HG03097 (cell line): ENCODE measurements around the gene AAGAB.
A peak's percentile ranks its signal among the peaks of the same experiment; 100 is the strongest.
"Not testable (repeated sequence)": the region's sequence is repeated elsewhere in the genome, so short reads cannot be mapped to it uniquely, and the experiment has no call there.

ENCODE experiments used
- ATAC-seq: cut with Tn5 transposase; IDR thresholded peaks from one replicate; pipeline ENCODE4 v1.9.1; 2021; ENCODE audit not compliant: unreplicated experiment, low FRiP score

AAGAB gene, protein sequence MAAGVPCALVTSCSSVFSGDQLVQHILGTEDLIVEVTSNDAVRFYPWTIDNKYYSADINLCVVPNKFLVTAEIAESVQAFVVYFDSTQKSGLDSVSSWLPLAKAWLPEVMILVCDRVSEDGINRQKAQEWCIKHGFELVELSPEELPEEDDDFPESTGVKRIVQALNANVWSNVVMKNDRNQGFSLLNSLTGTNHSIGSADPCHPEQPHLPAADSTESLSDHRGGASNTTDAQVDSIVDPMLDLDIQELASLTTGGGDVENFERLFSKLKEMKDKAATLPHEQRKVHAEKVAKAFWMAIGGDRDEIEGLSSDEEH

DNA sequence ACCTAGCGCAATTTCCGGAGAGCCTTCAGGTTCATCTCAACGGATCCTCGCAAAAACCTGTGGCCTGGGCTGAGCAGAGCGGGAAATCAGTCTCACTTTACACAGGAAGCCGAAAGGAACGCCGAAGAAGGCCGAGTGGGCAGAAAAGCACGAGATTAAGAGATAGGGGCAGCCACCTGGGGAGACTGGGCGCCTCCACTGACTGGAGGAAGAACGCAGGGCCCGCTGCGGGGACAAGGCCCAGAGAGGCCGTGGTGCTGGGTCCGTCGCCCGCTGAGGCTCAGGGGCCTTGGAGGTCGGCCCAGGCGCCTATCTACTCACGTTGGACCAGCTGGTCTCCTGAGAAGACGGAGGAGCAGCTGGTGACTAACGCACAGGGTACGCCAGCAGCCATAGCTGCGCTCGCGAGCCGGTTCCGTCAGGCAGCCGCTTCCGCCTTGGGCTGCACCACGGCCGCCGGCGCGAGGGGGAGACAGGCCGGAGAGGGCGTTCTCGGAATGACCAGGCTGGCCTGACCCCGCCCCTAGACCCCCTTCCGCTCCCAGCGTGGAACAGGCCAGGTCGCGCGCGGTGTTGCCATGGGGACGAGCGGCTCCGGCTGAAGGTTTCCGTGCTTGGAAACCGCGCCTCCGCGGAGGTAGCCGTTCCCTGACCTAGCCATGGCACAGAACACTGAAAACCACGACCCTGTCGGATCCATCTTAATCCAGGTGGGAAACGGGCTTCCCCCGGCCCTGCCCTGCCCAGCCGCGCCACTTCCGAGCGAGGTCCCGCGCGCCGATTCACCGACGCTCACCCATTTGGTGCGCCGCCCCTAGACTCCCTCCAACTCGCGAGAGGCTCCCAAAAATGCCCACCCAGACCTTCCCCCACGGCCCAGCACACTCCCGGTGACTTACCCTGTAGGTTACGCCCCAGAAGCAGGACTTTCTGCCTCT lies at the start of gene AAGAB, which contains the start of gene IQCH:
AAGAB (minus strand) TSS at position 424 of the 938 bp plus-strand sequence; CDS start at position 394, 30 bp downstream.
IQCH (plus strand) TSS at position 549 of the 938 bp plus-strand sequence; CDS start at position 660, 111 bp downstream.
- ATAC-seq = peak; percentile 85

DNA sequence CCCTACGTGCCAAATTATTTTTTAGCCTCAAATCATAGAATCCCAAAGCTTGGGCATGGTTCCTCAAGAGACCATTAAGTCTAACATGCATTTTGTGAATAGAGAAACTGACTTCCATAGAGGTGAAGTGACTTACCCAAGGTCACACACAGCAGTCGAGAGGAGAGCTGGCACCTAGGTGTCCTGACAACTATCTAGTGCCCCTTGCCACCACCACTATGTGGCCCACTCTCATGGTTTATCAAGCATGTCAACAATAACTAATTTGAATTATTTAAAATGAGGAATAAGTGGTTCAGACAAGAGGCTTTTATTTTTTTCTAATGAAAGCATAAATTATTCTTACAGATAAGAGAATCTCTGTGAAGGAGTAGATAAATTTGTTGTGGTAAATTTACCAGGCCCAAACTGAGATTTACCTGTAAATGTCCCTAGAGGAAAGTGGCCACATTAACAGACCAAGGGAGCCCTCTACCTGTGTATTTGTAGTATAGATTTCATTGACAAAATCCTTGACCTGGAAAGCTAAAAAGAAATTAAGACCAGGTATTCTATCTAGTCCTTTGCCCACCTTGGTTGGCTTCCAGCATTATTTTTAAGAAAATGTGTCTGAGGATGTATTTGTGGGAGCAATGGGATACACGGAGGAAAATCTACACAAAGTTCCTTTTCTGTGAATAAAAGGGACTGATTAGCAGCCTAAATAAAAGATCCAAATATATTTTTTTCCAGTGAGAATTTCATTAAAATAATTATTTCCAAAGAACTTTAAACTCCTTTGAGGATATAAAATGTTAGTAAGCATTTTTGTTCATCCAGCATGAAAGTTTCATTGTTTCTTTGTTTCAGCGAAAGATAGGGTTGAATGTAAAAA lies 49.3 kb upstream of the AAGAB start:
- no peak for ATAC-seq

DNA sequence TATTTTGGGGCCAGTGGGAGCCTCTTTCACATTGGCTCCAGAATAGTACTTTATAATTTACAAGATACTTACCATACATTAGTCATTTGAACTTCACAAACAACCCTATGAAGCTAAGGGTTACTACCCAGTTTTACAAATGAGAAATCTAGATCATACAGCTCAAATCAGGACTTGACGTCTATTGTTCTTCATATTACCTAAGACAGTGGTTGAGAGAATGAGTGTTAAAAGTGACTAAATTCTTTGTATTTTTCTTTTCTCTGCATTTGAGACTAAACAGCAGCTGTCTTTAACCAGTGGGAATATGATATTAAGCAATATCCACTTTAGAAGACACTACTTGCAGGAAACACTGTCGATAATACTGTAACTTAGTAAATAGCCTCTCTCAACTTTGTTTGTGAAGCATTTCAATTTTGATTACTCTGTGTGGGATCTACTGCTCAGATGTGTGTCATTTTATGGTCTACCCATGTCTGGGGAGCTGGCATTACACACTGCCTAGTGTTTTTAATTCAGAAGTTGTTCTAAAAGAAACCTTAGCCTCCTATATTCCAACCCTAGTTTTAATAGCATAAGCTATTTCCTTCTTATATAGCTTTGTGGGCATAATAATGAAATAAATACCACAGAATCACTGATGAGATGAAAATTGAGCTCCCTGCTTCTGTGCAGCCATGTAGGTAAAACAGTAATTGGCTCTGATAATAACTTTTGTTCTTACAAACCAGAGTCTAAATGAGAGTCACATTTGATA lies 46.0 kb upstream of the AAGAB start:
- no peak for ATAC-seq

- ATAC-seq = no peak
These were observed 42.2 kb upstream of the AAGAB start for GRCh38 chr15:67296684-67297083.

DNA sequence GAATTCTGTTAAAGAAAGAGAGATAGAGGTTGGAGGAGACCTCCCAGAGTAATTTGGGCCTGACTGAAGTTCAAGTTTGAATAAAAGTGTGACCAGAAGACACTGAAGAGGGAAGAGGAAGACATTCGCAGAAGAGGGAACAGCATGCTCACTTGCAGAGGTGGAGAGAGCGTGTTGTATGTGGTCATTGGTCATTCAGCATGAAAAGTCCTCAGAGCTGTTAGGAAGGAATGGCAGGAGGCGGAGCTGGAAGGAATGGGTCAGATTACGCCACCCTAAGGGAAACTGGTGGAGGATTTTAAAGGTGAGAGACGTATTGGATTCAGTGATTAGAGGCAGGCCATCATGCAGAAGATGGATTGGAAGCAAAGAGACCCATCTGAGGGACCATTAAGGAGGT lies 41.7 kb upstream of the AAGAB start:
- no peak for ATAC-seq

- ATAC-seq = no peak
These were observed 35.9 kb upstream of the AAGAB start for GRCh38 chr15:67290319-67290718.

DNA sequence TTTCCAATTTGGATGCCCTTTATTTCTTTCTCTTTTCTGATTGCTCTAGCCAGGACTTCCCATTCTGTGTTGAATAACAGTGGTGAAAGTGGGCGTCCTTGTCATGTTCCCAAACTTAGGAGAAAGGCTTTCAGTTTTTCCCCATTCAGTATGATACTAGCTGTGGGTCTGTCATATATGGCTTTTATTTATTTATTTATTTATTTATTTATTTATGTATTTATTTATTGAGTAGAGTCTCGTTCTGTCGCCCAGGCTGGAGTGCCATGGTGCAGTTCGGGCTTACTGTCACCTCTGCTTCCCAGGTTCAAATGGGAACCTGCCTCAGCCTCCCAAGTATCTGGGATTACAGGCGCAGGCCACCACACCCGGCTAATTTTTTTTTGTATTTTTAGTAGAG lies 31.9 kb upstream of the AAGAB start:
- not testable (repeated sequence) for ATAC-seq

DNA sequence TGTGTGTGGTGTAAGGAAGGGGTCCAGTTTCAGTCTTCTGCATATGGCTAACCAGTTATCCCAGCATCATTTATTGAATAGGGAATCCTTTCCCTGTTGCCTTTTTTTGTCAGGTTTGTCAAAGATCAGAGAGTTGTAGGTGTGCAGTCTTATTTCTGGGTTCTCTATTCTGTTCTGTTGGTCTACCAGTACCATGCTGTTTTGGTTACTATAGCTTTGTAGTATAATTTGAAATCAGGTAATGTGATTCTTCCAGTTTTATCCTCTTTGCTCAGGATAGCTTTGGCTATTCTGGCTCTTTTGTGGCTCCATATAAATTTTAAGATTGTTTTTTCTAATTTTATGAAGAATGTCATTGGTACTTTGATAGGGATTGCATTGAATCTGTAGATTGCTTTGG lies 31.2 kb upstream of the AAGAB start:
- not testable (repeated sequence) for ATAC-seq

DNA sequence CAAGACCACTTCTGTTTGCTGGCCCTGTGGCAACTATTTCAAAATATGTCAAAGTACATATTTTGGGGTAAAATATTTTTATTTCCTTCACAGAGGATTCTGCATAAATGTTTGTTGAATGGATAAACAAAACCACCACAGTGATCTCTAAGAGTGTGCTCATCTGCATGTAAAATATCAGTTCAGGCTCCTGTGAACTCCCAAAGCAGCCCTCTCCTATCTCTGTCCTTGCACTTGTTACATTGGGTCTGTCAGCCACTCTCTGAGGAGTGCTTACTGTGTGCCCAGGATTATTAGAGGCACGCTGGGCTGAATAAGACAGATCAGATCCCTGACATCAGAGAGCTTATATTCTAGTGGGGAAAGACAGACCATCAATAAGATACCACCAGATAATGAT lies 27.3 kb upstream of the AAGAB start:
- ATAC-seq = no peak

DNA sequence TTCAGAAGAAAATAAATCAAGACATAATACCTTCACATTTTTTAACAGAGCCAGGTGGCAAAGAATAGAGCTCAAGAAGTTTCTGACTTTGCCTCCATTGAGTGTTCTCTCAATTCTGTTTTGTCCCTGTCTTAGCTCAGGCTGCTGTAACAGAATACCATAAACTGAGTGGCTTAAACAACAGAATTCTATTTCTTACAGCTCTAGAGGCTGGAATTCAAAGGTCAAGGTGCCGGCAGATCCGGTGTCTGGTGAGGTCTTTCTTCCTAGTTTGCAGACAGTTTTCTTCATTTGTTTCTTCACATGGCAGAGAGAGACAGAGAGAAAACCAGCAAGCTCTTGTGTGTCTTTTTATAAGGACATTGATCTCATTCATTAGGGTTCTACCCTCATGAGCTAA lies 25.8 kb upstream of the AAGAB start:
- no peak for ATAC-seq

- ATAC-seq = no peak
These were observed 22.2 kb upstream of the AAGAB start for GRCh38 chr15:67276666-67277065.

DNA sequence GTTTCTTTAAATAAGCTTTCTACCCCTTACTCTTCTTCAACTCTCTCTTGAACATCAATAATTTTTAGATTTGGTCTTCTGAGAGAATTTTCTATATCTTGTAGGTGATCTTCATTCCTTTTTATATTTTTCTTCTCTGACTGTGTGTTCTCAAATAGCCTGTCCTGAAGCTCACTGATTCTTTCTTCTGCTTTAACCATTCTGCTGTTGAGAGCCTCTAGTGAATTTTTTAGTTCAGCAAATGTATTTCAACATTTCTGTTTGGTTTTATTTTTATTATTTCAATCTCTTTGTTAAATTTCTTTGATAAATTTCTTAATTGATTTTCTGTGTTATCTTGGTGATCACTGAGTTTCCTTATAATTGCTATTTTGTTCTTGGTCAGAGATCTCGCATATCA lies 19.8 kb upstream of the AAGAB start:
- no peak for ATAC-seq

- no peak for ATAC-seq
These were observed 13.8 kb upstream of the AAGAB start for GRCh38 chr15:67267951-67268941.

- ATAC-seq = no peak
These were observed 13.0 kb upstream of the AAGAB start for GRCh38 chr15:67267440-67267839.

GRCh38 chr15:67266870-67267269 lies 12.4 kb upstream of the AAGAB start:
- ATAC-seq = no peak

DNA sequence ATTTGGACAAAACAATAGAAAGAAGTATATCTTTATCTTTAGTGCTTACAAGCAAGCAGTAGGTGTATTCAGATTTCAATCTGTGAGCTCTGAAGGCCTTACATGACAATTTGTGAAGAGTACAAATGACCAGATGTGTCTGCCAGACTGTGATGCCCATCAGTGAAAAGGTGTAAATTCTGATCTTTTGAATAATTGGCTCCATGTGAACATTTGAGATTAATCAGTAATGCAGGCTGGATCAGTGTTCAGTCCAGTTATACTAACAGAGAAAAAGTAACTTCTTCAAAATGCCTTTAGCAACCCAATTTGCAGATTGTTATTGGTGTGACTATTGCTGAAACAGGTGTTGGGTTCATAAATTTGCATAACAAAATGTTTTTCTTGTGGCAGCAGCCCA lies 5.3 kb upstream of the AAGAB start:
- ATAC-seq = no peak

DNA sequence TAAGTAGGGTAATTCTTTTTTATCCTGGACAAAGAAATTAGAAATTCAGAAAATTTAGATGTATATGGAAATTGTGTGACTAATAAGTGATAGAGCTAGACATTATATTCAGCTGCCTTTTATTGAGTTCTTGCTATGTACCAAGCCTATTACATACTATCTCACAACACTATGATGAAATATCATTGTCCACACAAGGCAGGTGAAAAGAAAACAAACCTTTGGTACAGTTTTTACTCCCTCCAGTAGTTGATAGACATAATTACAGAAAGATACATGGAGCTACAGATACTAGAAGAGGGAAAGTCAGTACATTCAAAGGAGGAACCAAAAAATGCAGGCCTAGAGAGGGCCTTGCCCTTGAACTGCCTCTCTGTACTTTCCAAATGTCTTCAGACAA lies 4.9 kb upstream of the AAGAB start:
- no peak for ATAC-seq

DNA sequence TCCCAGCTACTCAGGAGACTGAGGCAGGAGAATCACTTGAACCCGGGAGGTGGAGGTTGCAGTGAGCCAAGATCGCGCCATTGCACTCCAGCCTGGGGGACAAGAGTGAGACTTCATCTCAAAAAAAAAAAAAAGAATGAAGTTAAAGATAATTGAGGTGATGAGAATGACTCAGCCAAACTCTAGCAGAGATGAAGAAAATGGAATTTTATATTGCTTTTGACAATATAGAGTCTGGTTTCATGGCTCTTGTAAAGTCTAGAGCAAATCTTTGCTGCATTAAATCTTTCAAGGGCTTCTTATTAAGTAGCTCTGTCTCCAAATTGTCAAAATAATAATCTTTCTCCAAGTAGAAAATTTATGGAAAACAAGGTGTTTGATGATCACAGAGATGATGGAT lies 4.0 kb upstream of the AAGAB start:
- ATAC-seq = not testable (repeated sequence)

- ATAC-seq = no peak
These were observed 1.6 kb upstream of the AAGAB start for GRCh38 chr15:67256051-67256450.
